Thymus (tissue), 11 donors: Measurements from ENCODE around the gene AMIGO1. TPM values are rescaled to one million over a fixed set of nuclear protein-coding genes. Genes with fewer than 3 reads are reported as not detected.

Experiments
- DNase-seq, 9 donors: peaks; one replicate each; pipeline ENCODE4 v3.0.0-alpha.2; 2013; ENCODE audit warnings: low spot score in 9 of 9, low read depth in 6 of 9, missing footprints in 1 of 9
- H3K27ac ChIP-seq, 2 donors: one replicate each; pipeline ENCODE4 v1.5.1; 2013; ENCODE audit warnings: control low read depth in 1 of 2, low read depth in 1 of 2, low read length in 1 of 2, mild to moderate bottlenecking in 1 of 2, moderate library complexity in 1 of 2
- H3K27me3 ChIP-seq, 2 donors: one replicate each; pipeline ENCODE4 v1.5.1; 2013; ENCODE audit warnings: low read length in 1 of 2; ENCODE audit not compliant: control insufficient read depth in 2 of 2, insufficient read depth in 1 of 2
- H3K36me3 ChIP-seq, 2 donors: one replicate each; pipeline ENCODE4 v1.5.1; 2013; ENCODE audit warnings: low read length in 1 of 2, mild to moderate bottlenecking in 1 of 2, moderate library complexity in 1 of 2; ENCODE audit not compliant: control insufficient read depth in 2 of 2, insufficient read depth in 2 of 2
- H3K4me1 ChIP-seq, 2 donors: one replicate each; pipeline ENCODE4 v1.5.1; 2013; ENCODE audit warnings: low read length in 2 of 2; ENCODE audit not compliant: control insufficient read depth in 2 of 2, insufficient read depth in 2 of 2
- H3K4me3 ChIP-seq, 2 donors: one replicate each; pipeline ENCODE4 v1.5.1; 2013; ENCODE audit warnings: low read length in 2 of 2, control low read depth in 1 of 2, mild to moderate bottlenecking in 1 of 2
- H3K9me3 ChIP-seq, 2 donors: one replicate each; pipeline ENCODE4 v1.5.1; 2013; ENCODE audit warnings: low read length in 1 of 2, mild to moderate bottlenecking in 1 of 2; ENCODE audit not compliant: control insufficient read depth in 2 of 2, insufficient read depth in 1 of 2
- WGBS: extraction: QIAGEN DNeasy Blood & Tissue Kit; methylation state at CpG from one replicate; pipeline ENCODE4 v1.1.7; 2013; 5-methylcytosine and 5-hydroxymethylcytosine counted together
- polyA plus RNA-seq: library from polyadenylated mRNA; stranded (reverse); fragments of 200-250 nt; gene quantifications from one replicate; pipeline ENCODE4 v1.2.3, GENCODE V29; 2013
- total RNA-seq: library from RNA; stranded (reverse); fragments of 120-200 nt; gene quantifications from one replicate; pipeline ENCODE4 v1.2.4, GENCODE V29; 2013
- donor health status: healthy.

Gene AMIGO1
- total and polyA plus RNA-seq, 2 donors: 2.3 to 2.5 TPM

GRCh38 chr1:109543988-109544735 is 34.6 kb upstream of the AMIGO1 start:
- no peak overlapping the region for H3K27ac ChIP-seq
- WGBS: 95% methylated on average over 14 of the region's 14 CpGs
- peaks cover 0 to 3% of the 10 kb centered on the region in 2 donors for H3K27me3 ChIP-seq
- peaks cover 10% of the 10 kb centered on the region in 2 donors for H3K4me1 ChIP-seq
- no peaks in the 10 kb centered on the region for H3K9me3 ChIP-seq
- no peaks in the 10 kb centered on the region for H3K36me3 ChIP-seq
- no peak overlapping the region for H3K4me3 ChIP-seq
- no peak for DNase-seq

GRCh38 chr1:109543283-109543987 is 33.9 kb upstream of the AMIGO1 start:
- H3K4me1 ChIP-seq: peaks cover 10% of the 10 kb centered on the region in 2 donors
- no peaks in the 10 kb centered on the region for H3K36me3 ChIP-seq
- H3K27me3 ChIP-seq: peaks cover 0 to 4% of the 10 kb centered on the region in 2 donors
- no peak overlapping the region for H3K27ac ChIP-seq
- H3K4me3 ChIP-seq: no peak overlapping the region
- 92% methylated on average over 24 of the region's 24 CpGs for WGBS
- DNase-seq: no peak
- no peaks in the 10 kb centered on the region for H3K9me3 ChIP-seq

- Histone ChIP-seq H3K27me3 (peaks cover 0 to 4% of the 10 kb centered on the region in 2 donors), H3K27ac (no peak overlapping the region), H3K9me3 (no peaks in the 10 kb centered on the region), H3K4me1 (peaks cover 10% of the 10 kb centered on the region in 2 donors), H3K36me3 (no peaks in the 10 kb centered on the region), H3K4me3 (no peak overlapping the region)
- DNase-seq: no peak
- 94% methylated on average over 10 of the region's 10 CpGs for WGBS
Measured at GRCh38 chr1:109542657-109543056, 33.1 kb upstream of the AMIGO1 start.

- Histone ChIP-seq H3K27ac (no peak overlapping the region), H3K27me3 (peaks cover 0 to 4% of the 10 kb centered on the region in 2 donors), H3K9me3 (no peaks in the 10 kb centered on the region), H3K4me3 (no peak overlapping the region), H3K4me1 (no peaks in the 10 kb centered on the region), H3K36me3 (no peaks in the 10 kb centered on the region)
- DNase-seq: no peak
- WGBS: 97% methylated on average over 3 of the region's 3 CpGs
Measured at GRCh38 chr1:109541102-109541501, 31.6 kb upstream of the AMIGO1 start.

- 87% methylated on average over 7 of the region's 7 CpGs for WGBS
- peaks cover 0 to 4% of the 10 kb centered on the region in 2 donors for H3K27me3 ChIP-seq
- no peaks in the 10 kb centered on the region for H3K4me1 ChIP-seq
- no peak for DNase-seq
- H3K4me3 ChIP-seq: no peak within 1 kb of the TSS
- no peaks in the 10 kb centered on the region for H3K36me3 ChIP-seq
- H3K27ac ChIP-seq: no peak within 1 kb of the TSS
- no peaks in the 10 kb centered on the region for H3K9me3 ChIP-seq
Measured at GRCh38 chr1:109539676-109540075, 30.1 kb upstream of the AMIGO1 start, which contains the start of gene GPR61. Gene GPR61 (plus strand): TSS chr1:109539872. CDS start chr1:109543023, 3,151 bp downstream.

- 96% methylated on average over 9 of the region's 9 CpGs for WGBS
- DNase-seq: no peak
- Histone ChIP-seq H3K27ac (no peak overlapping the region), H3K9me3 (no peaks in the 10 kb centered on the region), H3K36me3 (no peaks in the 10 kb centered on the region), H3K4me3 (no peak overlapping the region), H3K4me1 (no peaks in the 10 kb centered on the region), H3K27me3 (peaks cover 0 to 4% of the 10 kb centered on the region in 2 donors)
Measured at GRCh38 chr1:109538827-109539555, 29.5 kb upstream of the AMIGO1 start.

- Histone ChIP-seq H3K4me1 (peaks cover 0 to 3% of the 10 kb centered on the region in 2 donors), H3K27ac (no peak overlapping the region), H3K27me3 (peaks cover 0 to 4% of the 10 kb centered on the region in 2 donors), H3K9me3 (no peaks in the 10 kb centered on the region), H3K4me3 (no peak overlapping the region), H3K36me3 (no peaks in the 10 kb centered on the region)
- 98% methylated on average over 9 of the region's 9 CpGs for WGBS
- DNase-seq: no peak
Measured at GRCh38 chr1:109537450-109538178, 28.1 kb upstream of the AMIGO1 start.

- Histone ChIP-seq H3K9me3 (no peaks in the 10 kb centered on the region), H3K27me3 (peaks cover 0 to 4% of the 10 kb centered on the region in 2 donors), H3K27ac (no peak overlapping the region), H3K4me1 (peaks cover 4 to 19% of the 10 kb centered on the region in 2 donors), H3K4me3 (no peak overlapping the region), H3K36me3 (no peaks in the 10 kb centered on the region)
- 84% methylated on average over 5 of the region's 5 CpGs for WGBS
- DNase-seq: no peak
Measured at GRCh38 chr1:109535971-109536491, 26.5 kb upstream of the AMIGO1 start.
